MG63 (cell line): ENCODE results near the gene CPLX3. TPM values are rescaled to one million over a fixed set of nuclear protein-coding genes. Genes with fewer than 3 reads are reported as not detected.
A peak's percentile ranks its signal among the peaks of the same experiment; 100 is the strongest.

Experiments
- DNase-seq: peaks from one replicate; pipeline ENCODE4 v3.0.0-alpha.2; 2020
- H3K27me3 ChIP-seq: fragments of 250-450 bp; sonication (Bioruptor Pico); 2 replicates; pipeline ENCODE4 v1.5.1; 2020; ENCODE audit warnings: mild to moderate bottlenecking, moderate library complexity
- H3K36me3 ChIP-seq: fragments of 250-450 bp; sonication (Bioruptor Pico); 2 replicates; pipeline ENCODE4 v1.5.1; 2020; ENCODE audit warnings: mild to moderate bottlenecking, moderate library complexity
- H3K4me3 ChIP-seq: fragments of 250-450 bp; sonication (Bioruptor Pico); 2 replicates; pipeline ENCODE4 v1.5.1; 2020; ENCODE audit warnings: mild to moderate bottlenecking, moderate library complexity
- H3K9me3 ChIP-seq: fragments of 250-450 bp; sonication (Bioruptor Pico); 2 replicates; pipeline ENCODE4 v1.5.1; 2020; ENCODE audit warnings: mild to moderate bottlenecking, moderate library complexity
- total RNA-seq: library from RNA; depleted of rRNA; stranded (reverse); fragments of >200 nt; shearing (Covaris generic); gene quantifications from 2 replicates; pipeline ENCODE4 v1.2.3, GENCODE V29; 2014; ENCODE audit warnings: low replicate concordance

Gene CPLX3
- total RNA-seq, 1 experiment from 2014 or later: not detected

DNA sequence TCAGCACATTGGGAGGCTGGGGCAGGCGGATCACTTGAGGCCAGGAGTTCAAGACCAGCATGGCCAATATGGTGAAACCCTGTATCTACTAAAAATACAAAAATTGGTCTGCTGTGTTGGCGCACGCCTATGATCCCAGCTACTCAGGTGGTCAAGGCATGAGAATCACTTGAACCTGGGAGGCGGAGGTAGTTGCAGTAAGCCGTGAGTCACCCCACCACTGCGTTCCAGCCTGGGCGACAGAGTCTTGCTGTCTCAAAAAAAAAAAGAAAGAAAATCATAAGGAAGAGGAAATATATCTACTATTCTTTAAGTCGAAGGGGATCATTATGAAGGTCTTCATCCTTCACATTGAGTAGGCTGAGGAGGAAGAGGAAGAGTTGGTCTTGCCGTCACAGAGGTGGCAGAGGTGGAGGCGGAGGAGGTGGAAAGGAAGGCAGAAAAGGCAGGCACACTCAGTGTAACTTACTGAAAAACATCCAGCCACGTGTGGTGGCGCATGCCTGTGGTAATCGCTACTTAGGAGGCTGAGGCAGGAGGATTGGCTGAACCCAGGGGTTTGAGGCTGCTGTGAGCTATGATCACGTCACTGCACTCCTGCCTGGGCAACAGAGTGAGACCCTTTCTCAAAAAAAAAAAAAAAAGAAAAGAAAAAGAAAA, 30.3 kb upstream of the CPLX3 start:
- no peak for DNase-seq

DNA sequence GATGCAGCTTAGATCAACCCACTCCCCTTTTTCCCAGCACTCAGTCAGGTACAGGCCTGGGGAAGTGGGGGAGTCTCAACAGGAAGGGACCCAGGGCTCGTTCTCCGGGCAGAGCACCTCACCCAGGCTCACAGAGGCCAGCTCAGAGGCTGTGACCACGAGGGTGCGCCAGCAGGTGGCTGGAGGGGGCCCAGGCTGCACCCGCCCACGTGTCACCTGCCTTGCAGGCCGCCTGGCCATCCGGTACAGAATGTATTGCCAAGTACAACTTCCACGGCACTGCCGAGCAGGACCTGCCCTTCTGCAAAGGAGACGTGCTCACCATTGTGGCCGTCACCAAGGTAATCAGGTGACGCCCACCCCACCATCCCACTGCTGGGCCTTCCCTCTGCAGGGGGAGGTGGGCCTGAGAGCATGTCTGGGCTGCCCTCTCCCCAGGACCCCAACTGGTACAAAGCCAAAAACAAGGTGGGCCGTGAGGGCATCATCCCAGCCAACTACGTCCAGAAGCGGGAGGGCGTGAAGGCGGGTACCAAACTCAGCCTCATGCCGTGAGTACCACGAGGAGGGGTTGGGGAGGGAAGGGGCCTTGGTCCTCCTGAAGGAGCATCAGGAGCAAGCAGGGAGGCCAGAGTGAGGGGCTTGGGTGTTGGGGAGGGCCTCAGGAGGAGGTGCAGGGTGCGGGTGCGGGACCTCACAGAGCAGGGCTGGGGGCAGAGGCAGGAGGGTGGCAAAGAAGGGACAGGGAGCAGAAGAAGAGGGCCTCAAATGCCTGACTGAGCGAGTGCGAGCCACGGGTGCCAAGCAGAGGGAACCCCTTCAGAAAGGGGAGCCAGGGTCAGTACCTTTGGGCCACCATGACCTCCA, 27.8 kb upstream of the CPLX3 start:
- H3K4me3 ChIP-seq: no peak overlapping the region
- no peak for DNase-seq
- no peaks in the 10 kb centered on the region for H3K27me3 ChIP-seq
- H3K9me3 ChIP-seq: no peaks in the 10 kb centered on the region
- peaks cover 57% of the 10 kb centered on the region for H3K36me3 ChIP-seq

More for the DNA sequence above, 30.3 kb upstream of the CPLX3 start:
- Histone ChIP-seq H3K27me3 (no peaks in the 10 kb centered on the region), H3K4me3 (no peak overlapping the region), H3K36me3 (peaks cover 51% of the 10 kb centered on the region), H3K9me3 (no peaks in the 10 kb centered on the region)

DNA sequence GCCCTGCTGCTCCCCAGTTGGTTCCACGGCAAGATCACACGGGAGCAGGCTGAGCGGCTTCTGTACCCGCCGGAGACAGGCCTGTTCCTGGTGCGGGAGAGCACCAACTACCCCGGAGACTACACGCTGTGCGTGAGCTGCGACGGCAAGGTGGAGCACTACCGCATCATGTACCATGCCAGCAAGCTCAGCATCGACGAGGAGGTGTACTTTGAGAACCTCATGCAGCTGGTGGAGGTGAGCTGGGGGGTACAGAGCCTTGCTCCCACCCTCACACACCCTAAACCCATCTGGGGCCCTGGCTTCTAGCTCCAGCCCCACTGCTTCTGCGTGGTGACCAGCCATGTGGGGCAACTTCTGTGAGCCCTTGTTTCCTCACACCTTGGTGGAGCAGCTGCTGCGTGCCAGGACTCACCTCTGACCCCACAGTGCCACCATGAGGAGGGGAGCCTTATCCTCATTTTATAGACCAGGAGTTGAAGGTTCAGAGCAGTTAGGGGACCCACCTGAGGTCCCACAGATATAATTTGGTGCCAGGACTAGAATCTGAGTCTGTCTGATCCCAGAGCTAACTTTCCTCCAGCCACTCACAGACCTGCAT, 27.1 kb upstream of the CPLX3 start:
- DNase-seq: no peak
- H3K27me3 ChIP-seq: no peaks in the 10 kb centered on the region
- H3K4me3 ChIP-seq: no peak overlapping the region
- peaks cover 63% of the 10 kb centered on the region for H3K36me3 ChIP-seq
- H3K9me3 ChIP-seq: no peaks in the 10 kb centered on the region

DNA sequence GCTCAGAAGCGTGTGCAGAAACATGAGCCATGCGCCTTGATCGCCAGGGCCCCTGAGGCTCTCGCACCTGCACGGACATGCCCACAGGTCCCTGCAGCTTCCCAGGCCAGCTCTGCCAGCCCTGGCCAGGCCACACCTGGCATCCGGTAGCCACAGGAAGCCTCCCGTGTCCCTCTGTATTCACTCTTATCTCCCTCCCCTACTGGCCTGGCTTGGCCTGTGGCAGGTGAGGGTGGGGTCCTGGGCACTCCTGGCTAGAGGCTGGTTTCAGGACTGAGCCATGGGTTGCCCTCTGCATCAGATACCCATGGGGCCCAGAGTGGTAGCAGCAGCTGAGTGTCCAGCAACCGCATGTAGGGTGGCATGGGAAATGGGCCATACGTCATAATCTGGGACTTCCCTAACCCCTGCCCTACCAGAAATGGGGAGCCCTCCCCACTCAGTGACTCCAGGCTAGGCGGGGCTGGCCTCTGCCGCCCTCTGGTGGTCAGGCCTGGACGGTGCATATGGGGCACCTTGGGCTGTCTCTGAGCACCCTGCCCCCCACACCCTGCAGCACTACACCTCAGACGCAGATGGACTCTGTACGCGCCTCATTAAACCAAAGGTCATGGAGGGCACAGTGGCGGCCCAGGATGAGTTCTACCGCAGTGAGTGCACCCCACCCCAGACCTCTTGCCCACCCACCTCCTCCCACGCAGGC, 26.4 kb upstream of the CPLX3 start:
- peak; percentile 55 for DNase-seq
- H3K4me3 ChIP-seq: no peak overlapping the region
- no peaks in the 10 kb centered on the region for H3K27me3 ChIP-seq
- H3K9me3 ChIP-seq: no peaks in the 10 kb centered on the region
- peaks cover 61% of the 10 kb centered on the region for H3K36me3 ChIP-seq

DNA sequence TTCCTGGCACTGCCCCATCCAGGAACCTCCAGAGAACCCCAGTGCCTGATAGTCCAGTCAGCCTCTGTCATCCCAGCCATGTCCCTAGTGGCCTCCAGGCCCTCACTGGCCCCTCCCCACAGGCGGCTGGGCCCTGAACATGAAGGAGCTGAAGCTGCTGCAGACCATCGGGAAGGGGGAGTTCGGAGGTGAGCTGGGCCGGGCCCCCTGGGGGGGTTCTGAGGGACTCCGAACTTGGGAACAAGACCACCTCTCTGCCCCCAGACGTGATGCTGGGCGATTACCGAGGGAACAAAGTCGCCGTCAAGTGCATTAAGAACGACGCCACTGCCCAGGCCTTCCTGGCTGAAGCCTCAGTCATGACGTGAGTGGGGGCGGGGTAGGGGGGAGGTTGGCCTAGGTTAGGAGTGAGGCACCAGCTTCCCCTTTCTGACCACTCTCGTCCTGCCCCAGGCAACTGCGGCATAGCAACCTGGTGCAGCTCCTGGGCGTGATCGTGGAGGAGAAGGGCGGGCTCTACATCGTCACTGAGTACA, 25.8 kb upstream of the CPLX3 start:
- peaks cover 63% of the 10 kb centered on the region for H3K36me3 ChIP-seq
- no peaks in the 10 kb centered on the region for H3K9me3 ChIP-seq
- H3K27me3 ChIP-seq: no peaks in the 10 kb centered on the region
- no peak overlapping the region for H3K4me3 ChIP-seq
- DNase-seq: no peak

DNA sequence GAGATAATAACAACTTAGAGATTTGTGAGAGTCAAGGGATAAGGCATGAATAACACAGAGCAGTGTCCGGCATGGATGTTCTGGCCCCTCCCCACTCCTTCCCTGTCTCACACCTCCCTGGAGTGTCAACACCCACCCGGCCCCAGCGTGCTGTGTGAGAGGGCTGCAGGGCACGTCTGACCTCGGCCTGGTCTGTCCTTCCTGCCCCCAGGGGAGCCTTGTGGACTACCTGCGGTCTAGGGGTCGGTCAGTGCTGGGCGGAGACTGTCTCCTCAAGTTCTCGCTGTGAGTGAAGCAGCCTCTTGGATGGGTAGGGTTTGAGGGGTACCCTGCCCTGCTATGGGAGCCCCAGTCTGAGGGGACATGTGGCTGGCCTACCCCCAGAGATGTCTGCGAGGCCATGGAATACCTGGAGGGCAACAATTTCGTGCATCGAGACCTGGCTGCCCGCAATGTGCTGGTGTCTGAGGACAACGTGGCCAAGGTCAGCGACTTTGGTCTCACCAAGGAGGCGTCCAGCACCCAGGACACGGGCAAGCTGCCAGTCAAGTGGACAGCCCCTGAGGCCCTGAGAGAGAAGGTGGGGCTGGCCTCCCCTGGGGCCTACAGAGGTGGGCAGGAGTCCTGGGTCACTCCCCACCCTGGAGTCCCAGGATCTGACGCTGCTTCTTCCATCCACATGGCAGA, 25.0 kb upstream of the CPLX3 start:
- Histone ChIP-seq H3K36me3 (peaks cover 63% of the 10 kb centered on the region), H3K4me3 (no peak overlapping the region), H3K27me3 (no peaks in the 10 kb centered on the region), H3K9me3 (no peaks in the 10 kb centered on the region)
- no peak for DNase-seq

DNA sequence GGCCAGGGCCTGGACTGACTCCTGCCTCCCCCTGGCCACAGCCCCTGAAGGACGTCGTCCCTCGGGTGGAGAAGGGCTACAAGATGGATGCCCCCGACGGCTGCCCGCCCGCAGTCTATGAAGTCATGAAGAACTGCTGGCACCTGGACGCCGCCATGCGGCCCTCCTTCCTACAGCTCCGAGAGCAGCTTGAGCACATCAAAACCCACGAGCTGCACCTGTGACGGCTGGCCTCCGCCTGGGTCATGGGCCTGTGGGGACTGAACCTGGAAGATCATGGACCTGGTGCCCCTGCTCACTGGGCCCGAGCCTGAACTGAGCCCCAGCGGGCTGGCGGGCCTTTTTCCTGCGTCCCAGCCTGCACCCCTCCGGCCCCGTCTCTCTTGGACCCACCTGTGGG, 24.1 kb upstream of the CPLX3 start:
- H3K9me3 ChIP-seq: no peaks in the 10 kb centered on the region
- H3K27me3 ChIP-seq: no peaks in the 10 kb centered on the region
- no peak overlapping the region for H3K4me3 ChIP-seq
- no peak for DNase-seq
- H3K36me3 ChIP-seq: peaks cover 63% of the 10 kb centered on the region

DNA sequence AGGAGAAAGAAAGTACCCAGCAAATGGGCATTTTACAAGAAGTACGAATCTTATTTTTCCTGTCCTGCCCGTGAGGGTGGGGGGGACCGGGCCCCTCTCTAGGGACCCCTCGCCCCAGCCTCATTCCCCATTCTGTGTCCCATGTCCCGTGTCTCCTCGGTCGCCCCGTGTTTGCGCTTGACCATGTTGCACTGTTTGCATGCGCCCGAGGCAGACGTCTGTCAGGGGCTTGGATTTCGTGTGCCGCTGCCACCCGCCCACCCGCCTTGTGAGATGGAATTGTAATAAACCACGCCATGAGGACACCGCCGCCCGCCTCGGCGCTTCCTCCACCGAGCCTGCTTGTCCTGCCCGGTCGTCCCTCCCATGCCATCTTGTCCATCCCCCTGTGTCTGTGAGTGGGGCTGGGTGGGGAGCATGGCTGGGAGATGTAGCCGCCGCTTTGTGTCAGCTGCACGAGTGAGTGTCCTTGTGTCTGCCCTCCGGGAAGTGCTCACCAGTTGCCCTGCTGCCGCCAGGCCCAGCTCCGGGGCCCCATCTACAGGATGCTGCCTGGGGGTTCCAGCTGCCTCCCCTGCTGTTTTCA, 23.5 kb upstream of the CPLX3 start:
- DNase-seq: no peak
- H3K36me3 ChIP-seq: peaks cover 63% of the 10 kb centered on the region
- H3K27me3 ChIP-seq: no peaks in the 10 kb centered on the region
- no peak overlapping the region for H3K4me3 ChIP-seq
- H3K9me3 ChIP-seq: no peaks in the 10 kb centered on the region

DNA sequence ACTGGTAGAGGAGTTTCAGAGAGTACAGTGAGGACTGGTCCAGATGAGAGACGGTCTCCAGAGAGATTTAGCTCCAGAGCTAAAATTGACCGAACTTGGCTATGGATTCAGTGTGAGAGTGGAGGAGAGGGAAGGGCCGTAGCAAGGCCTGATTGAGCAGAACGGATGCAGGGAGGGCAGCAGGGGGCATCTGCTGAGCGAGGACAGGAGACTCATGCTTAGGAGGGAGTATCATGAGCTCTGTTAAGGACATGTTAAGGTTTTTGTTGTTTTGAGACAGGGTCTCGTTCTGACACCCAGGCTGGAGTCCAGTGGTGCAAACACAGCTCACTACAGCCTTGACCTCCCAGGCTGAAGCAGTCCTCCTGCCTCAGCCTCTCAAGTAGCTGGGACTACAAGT, 21.5 kb upstream of the CPLX3 start:
- no peak overlapping the region for H3K4me3 ChIP-seq
- no peaks in the 10 kb centered on the region for H3K9me3 ChIP-seq
- peaks cover 51% of the 10 kb centered on the region for H3K36me3 ChIP-seq
- no peak for DNase-seq
- H3K27me3 ChIP-seq: no peaks in the 10 kb centered on the region

DNA sequence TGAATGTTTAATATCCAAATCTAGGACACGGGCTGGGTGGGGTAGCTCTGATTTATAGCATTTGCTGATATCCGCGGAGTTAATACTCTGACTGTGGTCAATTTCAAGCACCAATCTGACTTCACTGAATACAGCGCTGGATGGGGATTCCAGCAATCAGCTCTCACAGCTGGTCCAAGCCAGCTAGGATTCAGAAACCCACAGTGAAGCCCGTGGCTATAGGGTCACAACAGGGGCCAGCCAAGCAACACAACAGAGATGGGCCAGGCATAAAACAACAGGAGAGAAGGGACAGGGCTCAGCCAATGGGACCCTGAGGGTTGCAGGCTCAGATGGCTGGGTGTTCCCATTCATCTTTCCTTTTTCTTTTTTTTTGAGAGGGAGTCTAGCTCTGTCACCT, 19.1 kb upstream of the CPLX3 start:
- Histone ChIP-seq H3K9me3 (no peaks in the 10 kb centered on the region), H3K36me3 (peaks cover 28% of the 10 kb centered on the region), H3K4me3 (no peak overlapping the region), H3K27me3 (no peaks in the 10 kb centered on the region)
- no peak for DNase-seq

DNA sequence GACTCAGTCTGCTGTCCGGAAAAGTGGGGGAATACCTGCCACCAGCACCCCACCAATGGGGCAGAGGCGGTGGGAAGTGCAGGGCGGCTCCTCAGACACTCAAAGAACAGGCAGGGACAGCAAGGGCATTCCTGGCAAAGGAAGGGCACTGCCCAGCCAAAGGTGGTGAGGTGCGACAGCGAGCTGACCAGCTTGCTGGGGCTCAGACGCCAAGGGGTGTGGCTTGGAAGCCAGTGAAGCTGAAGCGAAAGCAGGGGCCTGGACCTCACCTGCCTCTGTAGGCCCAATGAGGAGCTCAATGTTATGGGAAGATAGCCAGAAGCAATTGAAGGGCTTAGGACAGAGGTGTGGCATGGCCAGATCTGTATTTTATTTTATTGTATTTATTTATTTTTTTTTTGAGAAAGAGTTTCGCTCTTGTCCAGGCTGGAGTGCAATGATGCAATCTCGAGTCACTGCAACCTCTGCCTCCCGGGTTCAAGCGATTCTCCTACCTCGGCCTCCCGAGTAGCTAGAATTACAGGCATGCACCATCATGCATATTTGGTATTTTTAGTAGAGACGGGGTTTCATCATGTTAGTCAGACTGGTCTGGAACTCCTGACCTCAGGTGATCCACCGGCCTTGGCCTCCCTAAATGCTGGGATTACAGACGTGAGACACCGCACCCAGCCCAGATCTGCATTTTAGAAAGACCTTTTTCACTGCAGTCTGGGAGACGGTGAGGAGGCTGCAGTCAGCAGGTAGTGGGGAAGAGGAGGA, 18.2 kb upstream of the CPLX3 start:
- no peak for DNase-seq
- no peaks in the 10 kb centered on the region for H3K9me3 ChIP-seq
- peaks cover 18% of the 10 kb centered on the region for H3K36me3 ChIP-seq
- no peak overlapping the region for H3K4me3 ChIP-seq
- H3K27me3 ChIP-seq: no peaks in the 10 kb centered on the region

DNA sequence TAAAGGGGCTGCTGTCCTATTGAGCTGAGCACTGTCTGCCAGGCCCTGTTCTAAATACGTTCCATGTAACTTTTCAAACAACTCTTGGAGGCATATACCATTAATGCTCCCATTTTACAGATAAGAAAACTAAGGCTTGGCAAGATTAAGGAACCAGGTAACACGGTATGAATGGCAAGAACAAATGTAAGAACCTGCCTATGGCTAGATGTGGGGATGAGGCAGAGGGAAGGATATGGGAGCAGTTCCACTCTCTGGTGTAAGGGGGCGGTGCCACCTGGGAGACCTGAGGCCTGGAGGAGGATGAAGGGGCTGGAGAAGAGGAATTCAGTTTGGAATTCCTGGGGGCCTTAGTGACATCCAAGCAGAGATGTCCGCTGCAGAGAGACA, 17.6 kb upstream of the CPLX3 start:
- H3K4me3 ChIP-seq: no peak overlapping the region
- peaks cover 12% of the 10 kb centered on the region for H3K36me3 ChIP-seq
- no peaks in the 10 kb centered on the region for H3K27me3 ChIP-seq
- H3K9me3 ChIP-seq: no peaks in the 10 kb centered on the region
- DNase-seq: no peak

DNA sequence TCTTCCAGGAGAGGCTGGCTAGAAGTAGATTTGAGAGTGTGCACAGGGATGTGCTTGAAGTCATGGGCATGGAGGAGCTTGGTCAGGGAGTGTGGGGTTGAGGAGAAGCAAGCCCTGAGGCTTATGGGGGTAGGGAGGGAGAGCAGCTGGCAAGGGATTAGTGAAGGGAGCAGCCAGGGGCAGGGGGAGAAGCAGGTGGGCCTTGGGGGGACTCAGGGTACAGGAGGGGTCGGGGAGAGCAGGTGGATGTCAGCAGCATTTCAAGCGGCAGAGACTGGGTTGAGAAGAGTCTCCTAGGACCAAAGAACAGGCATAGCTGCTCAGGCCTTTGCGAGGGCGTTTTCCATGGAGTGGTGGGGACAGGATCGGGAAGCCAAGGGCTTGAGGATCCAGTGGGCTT, 17.2 kb upstream of the CPLX3 start:
- Histone ChIP-seq H3K4me3 (no peak overlapping the region), H3K36me3 (peaks cover 8% of the 10 kb centered on the region), H3K27me3 (no peaks in the 10 kb centered on the region), H3K9me3 (no peaks in the 10 kb centered on the region)
- no peak for DNase-seq

DNA sequence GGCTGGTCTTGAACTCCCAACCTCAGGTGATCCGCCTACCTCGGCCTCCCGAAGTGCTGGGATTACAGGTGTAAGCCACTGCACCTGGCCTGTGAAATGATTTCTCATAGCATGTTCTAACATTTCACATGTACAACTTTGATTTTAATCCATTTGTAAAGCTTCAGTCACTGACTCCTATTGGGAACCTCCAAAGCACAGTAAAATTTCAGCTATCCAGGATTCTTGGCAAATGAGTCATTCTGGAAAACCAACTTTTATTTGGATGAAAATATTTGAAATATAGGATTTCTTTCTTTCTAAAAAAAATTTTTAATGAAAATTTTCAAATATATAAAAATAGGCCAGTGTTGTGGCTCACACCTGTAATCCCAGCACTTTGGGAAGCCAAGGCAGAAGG, 16.5 kb upstream of the CPLX3 start:
- Histone ChIP-seq H3K36me3 (peaks cover 3% of the 10 kb centered on the region; the same call in 1 of the 2 replicates), H3K27me3 (no peaks in the 10 kb centered on the region), H3K9me3 (no peaks in the 10 kb centered on the region), H3K4me3 (no peak overlapping the region)
- no peak for DNase-seq

DNA sequence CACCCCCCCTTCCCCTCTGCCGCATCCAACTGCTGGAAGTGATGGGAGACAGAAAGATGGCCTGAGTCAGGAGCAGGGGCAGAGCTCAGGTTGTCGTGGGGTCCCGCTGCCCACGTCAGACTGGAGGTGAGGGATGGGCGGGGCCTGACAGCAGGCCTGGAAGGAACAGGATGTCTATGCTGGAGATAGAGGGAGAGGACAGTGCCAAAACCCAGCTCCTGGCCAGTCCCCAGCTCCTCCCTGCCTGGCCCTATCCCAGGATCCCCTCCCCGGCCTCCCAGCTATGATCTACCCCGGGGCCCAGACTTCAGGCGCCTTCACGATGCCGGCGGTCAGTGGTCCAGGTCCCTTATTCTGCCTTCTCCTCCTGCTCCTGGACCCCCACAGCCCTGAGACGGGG, 13.9 kb upstream of the CPLX3 start, which contains the start of gene LMAN1L:
LMAN1L (plus strand) TSS at position 303 of the 400 bp plus-strand sequence; CDS start at position 323, 20 bp downstream.
- no peaks in the 10 kb centered on the region for H3K9me3 ChIP-seq
- no peak for DNase-seq

More for the DNA sequence above, 13.9 kb upstream of the CPLX3 start, which contains the start of gene LMAN1L:
- Histone ChIP-seq H3K4me3 (no peak within 1 kb of the TSS), H3K27me3 (no peaks in the 10 kb centered on the region), H3K36me3 (no peaks in the 10 kb centered on the region)
